ENCODE results near the gene INPP5A. TPM values are rescaled to one million over a fixed set of nuclear protein-coding genes. Genes with fewer than 3 reads are reported as not detected.

The INPP5A gene
- total and polyA plus RNA-seq, 7 donors: 17.6 to 132 (median 100) TPM

DNA sequence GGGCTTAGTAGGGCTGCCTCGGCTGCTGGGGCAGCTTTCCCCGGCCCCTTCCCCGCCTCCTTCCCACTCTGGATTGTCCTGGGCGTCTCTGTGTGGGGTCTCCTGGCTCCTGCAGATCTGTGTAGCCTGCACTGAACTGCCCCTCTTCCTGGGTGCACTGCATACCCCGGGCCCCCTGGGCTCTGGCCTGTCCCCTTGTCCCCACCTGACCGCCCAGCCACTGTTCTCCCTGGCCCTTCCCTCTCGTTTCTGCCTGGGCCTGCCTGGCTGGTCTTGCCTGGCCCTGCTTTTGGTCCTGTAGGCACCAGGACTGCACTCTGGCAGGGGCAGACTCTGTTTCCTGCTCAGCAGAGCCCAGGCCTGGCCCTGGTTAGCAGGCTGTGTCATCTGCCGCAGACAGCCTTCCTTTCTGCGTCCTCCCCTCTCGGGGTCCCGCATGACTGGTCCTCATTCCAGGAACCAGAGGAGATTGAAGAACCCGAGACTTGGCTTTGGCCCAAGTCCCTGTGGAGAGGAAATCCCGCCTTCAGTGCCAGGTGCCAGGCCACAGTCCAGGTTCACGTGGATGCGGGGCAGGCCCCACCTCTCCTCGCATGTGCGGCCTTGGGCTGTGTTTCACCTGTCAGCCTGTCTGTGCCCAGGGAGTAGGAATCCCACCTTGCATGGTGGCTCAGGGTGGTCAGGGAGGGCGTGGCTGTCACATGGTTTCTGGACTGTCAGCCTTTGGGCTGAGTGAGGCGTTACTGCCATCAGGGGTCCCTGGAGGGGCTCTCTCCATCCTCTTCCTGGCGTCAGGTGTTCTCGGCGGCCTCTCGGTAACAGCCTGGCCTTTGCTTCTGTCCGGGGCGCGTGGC is 9.2 kb downstream of the INPP5A start:
- H3K27me3 ChIP-seq: no peaks in the 10 kb centered on the region
- WGBS, 2 donors: 73 to 74% methylated on average over 26 of the region's 26 CpGs
- H3K36me3 ChIP-seq: no peaks in the 10 kb centered on the region
- H3K27ac ChIP-seq: no peak overlapping the region
- intact Hi-C loops (cut with DNase I): no loop called here
- H3K9me3 ChIP-seq: no peaks in the 10 kb centered on the region
- peak; percentile 60 for DNase-seq
- H3K4me3 ChIP-seq: no peak overlapping the region
- TF ChIP-seq POLR2A (IDR thresholded peaks at IDR 0.05) (no peak), CTCF (IDR thresholded peaks at IDR 0.05) (no peak), EP300 (IDR thresholded peaks at IDR 0.05) (no peak), POLR2AphosphoS5 (IDR thresholded peaks at IDR 0.05) (no peak)
- H3K4me1 ChIP-seq: peaks cover 0 to 87% (median 85%) of the 10 kb centered on the region in 4 donors

DNA sequence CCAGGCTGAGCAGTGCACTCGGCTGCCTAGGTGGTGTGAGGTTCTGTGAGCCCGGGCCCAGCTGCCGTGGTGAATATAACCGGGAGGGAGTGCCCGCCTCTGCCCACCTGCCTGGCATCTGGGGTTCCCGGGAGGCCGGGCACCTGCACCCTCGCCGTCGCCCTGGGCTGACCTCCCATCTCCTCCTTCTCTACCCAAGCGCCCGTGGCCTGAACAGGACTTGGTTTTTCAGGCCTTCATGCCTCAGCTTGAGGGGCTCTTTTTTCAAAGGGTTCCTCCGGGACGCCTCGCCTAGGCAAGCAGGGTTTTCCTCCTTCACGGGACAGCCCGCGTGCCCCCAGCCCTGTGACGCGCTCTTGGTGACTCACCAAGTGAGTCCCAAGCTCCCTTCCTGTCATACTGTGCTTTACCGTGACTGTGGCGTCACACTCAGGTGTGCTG is 9.9 kb downstream of the INPP5A start:
- no peaks in the 10 kb centered on the region for H3K27me3 ChIP-seq
- H3K27ac ChIP-seq: no peak overlapping the region
- peaks cover 0 to 82% (median 80%) of the 10 kb centered on the region in 4 donors for H3K4me1 ChIP-seq
- H3K4me3 ChIP-seq: no peak overlapping the region
- peak; percentile 62 for DNase-seq
- WGBS, 2 donors: 80 to 92% methylated on average over 22 of the region's 22 CpGs
- intact Hi-C loops (cut with DNase I): no loop called here
- H3K9me3 ChIP-seq: no peaks in the 10 kb centered on the region
- no peak for TF ChIP-seq POLR2A (IDR thresholded peaks at IDR 0.05)
- H3K36me3 ChIP-seq: no peaks in the 10 kb centered on the region

DNA sequence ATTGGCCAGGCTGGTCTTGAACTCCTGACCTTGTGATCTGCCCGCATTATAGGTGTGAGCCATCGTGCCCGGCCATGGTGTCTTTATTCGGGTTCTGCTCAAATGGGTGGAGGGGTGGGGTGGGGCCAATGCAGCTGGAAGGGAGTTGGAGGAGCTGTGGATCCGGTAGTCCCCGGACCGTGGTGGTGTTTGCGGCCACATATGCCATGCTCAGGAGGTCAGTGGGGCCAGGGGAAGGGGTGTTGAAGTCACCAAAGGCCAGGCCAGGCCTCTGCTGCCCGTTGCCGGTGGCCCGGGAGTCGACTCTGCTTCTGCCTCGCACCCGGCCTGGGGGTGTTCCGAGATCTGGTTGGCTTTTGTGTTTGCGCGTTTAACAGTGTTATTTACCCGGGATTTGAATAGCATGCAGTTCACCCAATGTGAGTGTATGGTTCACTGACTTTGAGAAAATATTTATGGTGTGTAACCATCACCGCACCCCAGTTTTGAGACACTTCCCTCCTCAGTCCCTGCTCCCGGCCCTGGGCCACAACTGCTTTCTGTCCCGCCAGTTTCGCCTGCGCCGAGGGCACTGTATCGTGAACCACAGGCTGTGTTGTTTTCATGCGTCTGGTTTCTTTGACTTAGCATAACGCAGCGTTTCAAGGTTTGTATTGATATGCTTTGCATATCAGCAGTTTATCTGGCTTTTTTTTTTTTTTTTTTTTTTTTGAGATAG is 10.7 kb downstream of the INPP5A start:
- Histone ChIP-seq H3K9me3 (no peaks in the 10 kb centered on the region), H3K27ac (no peak overlapping the region), H3K4me1 (peaks cover 0 to 79% (median 76%) of the 10 kb centered on the region in 4 donors), H3K27me3 (no peaks in the 10 kb centered on the region), H3K4me3 (no peak overlapping the region), H3K36me3 (no peaks in the 10 kb centered on the region)
- TF ChIP-seq POLR2A (IDR thresholded peaks at IDR 0.05): no peak
- no peak for TF ChIP-seq CTCF (IDR thresholded peaks at IDR 0.05)
- TF ChIP-seq POLR2AphosphoS5 (IDR thresholded peaks at IDR 0.05): no peak
- TF ChIP-seq EP300 (IDR thresholded peaks at IDR 0.05): no peak
- intact Hi-C loops (cut with DNase I): no loop called here
- peak; percentile 59 for DNase-seq
- WGBS, 2 donors: 89 to 93% methylated on average over 28 of the region's 28 CpGs

DNA sequence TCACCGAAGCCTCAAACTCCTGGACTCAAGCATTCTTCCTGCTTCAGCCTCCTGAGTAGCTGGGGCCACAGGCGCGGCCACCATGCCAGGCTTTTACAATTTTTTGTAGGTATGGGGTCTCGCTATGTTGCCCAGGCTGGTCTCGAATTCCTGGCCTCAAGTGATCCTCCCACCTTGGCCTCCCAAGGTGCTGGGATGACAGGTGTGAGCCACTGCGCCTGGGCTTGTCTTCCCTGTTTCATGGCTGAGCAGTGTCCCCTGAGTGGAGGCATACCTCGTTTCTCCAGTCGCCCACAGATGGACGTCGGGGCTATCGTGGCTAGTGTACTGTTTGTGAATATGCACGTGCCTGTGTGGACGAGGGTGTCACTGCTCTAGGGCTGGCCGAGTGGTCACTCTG is 11.3 kb downstream of the INPP5A start:
- WGBS, 2 donors: 92 to 94% methylated on average over 14 of the region's 14 CpGs
- no peak for TF ChIP-seq CTCF (IDR thresholded peaks at IDR 0.05)
- TF ChIP-seq EP300 (IDR thresholded peaks at IDR 0.05): no peak
- H3K27ac ChIP-seq: no peak overlapping the region
- DNase-seq: peak; percentile 25
- intact Hi-C loops (cut with DNase I): no loop called here
- peaks cover 0 to 77% (median 75%) of the 10 kb centered on the region in 4 donors for H3K4me1 ChIP-seq
- H3K27me3 ChIP-seq: no peaks in the 10 kb centered on the region
- no peaks in the 10 kb centered on the region for H3K36me3 ChIP-seq
- no peaks in the 10 kb centered on the region for H3K9me3 ChIP-seq
- H3K4me3 ChIP-seq: no peak overlapping the region

- no peaks in the 10 kb centered on the region for H3K9me3 ChIP-seq
- H3K36me3 ChIP-seq: no peaks in the 10 kb centered on the region
- H3K4me3 ChIP-seq: no peak overlapping the region
- no peak for TF ChIP-seq EP300 (IDR thresholded peaks at IDR 0.05)
- TF ChIP-seq CTCF (IDR thresholded peaks at IDR 0.05): no peak
- no peaks in the 10 kb centered on the region for H3K27me3 ChIP-seq
- no peak for DNase-seq
- 51 to 61% methylated on average over 12 of the region's 12 CpGs for WGBS, 2 donors
- H3K4me1 ChIP-seq: peaks cover 0 to 77% (median 72%) of the 10 kb centered on the region in 4 donors
- intact Hi-C loops (cut with DNase I): no loop called here
- no peak overlapping the region for H3K27ac ChIP-seq
These were observed 11.8 kb downstream of the INPP5A start for GRCh38 chr10:132549371-132549770.

Data from sigmoid colon (tissue), 7 donors.